ENCODE data around the gene METTL6. TPM values are rescaled to one million over a fixed set of nuclear protein-coding genes. Genes with fewer than 3 reads are reported as not detected.

The METTL6 gene
- total and polyA plus RNA-seq, 10 of the 15 experiments (the other 5 are each of a cell fraction or from before 2014, with no cell fraction given) = 13.8 to 29.6 (median 20.8) TPM

DNA sequence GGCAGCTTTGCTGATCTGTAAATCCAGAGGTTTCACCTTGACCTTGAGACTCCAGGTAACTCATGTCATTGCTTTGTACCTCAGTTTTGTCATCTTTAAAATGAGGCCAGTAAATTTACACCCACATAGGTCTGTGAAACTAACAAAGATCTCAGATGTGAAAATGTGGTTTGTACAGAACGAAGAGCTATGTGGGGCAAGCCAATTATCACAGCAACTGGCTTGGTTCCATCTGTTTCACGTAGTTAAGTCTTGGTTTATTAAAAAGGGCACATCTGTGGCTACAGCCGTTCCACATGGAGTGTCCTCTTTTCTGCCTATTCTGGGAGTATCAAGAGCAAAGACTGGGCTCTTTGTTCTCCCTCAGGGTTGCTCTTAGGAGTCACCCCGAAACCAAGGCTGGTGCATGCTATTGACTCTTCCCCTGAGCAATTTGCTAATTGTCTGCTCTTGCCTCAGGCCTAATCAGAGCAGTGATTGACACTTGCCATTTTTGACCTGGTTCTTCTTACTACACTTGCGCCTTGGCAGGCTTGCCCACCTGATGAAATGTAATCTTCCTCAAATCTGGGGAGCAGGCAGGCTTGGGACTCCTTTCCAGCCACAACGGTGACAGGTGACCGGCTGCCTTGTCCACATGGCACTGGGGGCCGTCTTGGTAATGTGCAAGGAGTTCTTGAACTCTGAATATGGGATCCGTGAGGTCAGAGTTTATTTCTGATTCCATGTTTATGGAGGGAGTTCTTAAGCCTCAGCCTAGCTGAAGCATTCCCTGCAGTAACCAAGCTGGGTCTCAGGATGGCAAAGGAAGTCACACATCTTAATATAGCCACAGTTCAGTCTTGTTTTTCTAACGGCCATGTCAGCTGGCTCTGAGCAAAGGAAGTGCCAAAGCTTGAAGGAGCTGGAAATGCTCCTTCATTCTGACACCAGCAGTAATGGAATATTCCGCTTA lies 40.2 kb upstream of the METTL6 start (continued):
- TF ChIP-seq CHD2 (IDR thresholded peaks at IDR 0.05; ENCODE audit: borderline replicate concordance, low read depth, low read length) = no peak
- peak; percentile 88 for TF ChIP-seq NR2F1 (conservative IDR thresholded peaks at IDR 0.05)
- TF ChIP-seq BMI1 (IDR thresholded peaks at IDR 0.05; ENCODE audit: borderline replicate concordance) = peak; percentile 36; the same call in 1 of the 2 replicates
- peak; percentile 98 for TF ChIP-seq SMARCA5 (IDR thresholded peaks at IDR 0.05)
- TF ChIP-seq, protein P1, sequence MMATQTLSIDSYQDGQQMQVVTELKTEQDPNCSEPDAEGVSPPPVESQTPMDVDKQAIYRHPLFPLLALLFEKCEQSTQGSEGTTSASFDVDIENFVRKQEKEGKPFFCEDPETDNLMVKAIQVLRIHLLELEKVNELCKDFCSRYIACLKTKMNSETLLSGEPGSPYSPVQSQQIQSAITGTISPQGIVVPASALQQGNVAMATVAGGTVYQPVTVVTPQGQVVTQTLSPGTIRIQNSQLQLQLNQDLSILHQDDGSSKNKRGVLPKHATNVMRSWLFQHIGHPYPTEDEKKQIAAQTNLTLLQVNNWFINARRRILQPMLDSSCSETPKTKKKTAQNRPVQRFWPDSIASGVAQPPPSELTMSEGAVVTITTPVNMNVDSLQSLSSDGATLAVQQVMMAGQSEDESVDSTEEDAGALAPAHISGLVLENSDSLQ (IDR thresholded peaks at IDR 0.05) = peak; percentile 96
- TF ChIP-seq, protein P2, sequence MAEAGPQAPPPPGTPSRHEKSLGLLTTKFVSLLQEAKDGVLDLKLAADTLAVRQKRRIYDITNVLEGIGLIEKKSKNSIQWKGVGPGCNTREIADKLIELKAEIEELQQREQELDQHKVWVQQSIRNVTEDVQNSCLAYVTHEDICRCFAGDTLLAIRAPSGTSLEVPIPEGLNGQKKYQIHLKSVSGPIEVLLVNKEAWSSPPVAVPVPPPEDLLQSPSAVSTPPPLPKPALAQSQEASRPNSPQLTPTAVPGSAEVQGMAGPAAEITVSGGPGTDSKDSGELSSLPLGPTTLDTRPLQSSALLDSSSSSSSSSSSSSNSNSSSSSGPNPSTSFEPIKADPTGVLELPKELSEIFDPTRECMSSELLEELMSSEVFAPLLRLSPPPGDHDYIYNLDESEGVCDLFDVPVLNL (IDR thresholded peaks at IDR 0.05; ENCODE audit: low read depth, low read length) = no peak
- TF ChIP-seq, protein P3, sequence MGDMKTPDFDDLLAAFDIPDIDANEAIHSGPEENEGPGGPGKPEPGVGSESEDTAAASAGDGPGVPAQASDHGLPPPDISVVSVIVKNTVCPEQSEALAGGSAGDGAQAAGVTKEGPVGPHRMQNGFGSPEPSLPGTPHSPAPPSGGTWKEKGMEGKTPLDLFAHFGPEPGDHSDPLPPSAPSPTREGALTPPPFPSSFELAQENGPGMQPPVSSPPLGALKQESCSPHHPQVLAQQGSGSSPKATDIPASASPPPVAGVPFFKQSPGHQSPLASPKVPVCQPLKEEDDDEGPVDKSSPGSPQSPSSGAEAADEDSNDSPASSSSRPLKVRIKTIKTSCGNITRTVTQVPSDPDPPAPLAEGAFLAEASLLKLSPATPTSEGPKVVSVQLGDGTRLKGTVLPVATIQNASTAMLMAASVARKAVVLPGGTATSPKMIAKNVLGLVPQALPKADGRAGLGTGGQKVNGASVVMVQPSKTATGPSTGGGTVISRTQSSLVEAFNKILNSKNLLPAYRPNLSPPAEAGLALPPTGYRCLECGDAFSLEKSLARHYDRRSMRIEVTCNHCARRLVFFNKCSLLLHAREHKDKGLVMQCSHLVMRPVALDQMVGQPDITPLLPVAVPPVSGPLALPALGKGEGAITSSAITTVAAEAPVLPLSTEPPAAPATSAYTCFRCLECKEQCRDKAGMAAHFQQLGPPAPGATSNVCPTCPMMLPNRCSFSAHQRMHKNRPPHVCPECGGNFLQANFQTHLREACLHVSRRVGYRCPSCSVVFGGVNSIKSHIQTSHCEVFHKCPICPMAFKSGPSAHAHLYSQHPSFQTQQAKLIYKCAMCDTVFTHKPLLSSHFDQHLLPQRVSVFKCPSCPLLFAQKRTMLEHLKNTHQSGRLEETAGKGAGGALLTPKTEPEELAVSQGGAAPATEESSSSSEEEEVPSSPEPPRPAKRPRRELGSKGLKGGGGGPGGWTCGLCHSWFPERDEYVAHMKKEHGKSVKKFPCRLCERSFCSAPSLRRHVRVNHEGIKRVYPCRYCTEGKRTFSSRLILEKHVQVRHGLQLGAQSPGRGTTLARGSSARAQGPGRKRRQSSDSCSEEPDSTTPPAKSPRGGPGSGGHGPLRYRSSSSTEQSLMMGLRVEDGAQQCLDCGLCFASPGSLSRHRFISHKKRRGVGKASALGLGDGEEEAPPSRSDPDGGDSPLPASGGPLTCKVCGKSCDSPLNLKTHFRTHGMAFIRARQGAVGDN (IDR thresholded peaks at IDR 0.05) = no peak
- TF ChIP-seq BCL11A (IDR thresholded peaks at IDR 0.05; ENCODE audit: low read depth, low read length) = peak; percentile 78; the same call in 1 of the 2 replicates
- TF ChIP-seq IKZF1 (conservative IDR thresholded peaks at IDR 0.05) = peak; percentile 87
- peak; percentile 58 for TF ChIP-seq ATF7 (IDR thresholded peaks at IDR 0.05; ENCODE audit: low read depth)
- TF ChIP-seq, protein P4, sequence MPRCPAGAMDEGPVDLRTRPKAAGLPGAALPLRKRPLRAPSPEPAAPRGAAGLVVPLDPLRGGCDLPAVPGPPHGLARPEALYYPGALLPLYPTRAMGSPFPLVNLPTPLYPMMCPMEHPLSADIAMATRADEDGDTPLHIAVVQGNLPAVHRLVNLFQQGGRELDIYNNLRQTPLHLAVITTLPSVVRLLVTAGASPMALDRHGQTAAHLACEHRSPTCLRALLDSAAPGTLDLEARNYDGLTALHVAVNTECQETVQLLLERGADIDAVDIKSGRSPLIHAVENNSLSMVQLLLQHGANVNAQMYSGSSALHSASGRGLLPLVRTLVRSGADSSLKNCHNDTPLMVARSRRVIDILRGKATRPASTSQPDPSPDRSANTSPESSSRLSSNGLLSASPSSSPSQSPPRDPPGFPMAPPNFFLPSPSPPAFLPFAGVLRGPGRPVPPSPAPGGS (IDR thresholded peaks at IDR 0.05; ENCODE audit: borderline replicate concordance, insufficient read depth, low read depth, low read length, poor library complexity, severe bottlenecking) = no peak
- TF ChIP-seq DPF2 (IDR thresholded peaks at IDR 0.05) = peak; percentile 86
- TF ChIP-seq, protein P5, sequence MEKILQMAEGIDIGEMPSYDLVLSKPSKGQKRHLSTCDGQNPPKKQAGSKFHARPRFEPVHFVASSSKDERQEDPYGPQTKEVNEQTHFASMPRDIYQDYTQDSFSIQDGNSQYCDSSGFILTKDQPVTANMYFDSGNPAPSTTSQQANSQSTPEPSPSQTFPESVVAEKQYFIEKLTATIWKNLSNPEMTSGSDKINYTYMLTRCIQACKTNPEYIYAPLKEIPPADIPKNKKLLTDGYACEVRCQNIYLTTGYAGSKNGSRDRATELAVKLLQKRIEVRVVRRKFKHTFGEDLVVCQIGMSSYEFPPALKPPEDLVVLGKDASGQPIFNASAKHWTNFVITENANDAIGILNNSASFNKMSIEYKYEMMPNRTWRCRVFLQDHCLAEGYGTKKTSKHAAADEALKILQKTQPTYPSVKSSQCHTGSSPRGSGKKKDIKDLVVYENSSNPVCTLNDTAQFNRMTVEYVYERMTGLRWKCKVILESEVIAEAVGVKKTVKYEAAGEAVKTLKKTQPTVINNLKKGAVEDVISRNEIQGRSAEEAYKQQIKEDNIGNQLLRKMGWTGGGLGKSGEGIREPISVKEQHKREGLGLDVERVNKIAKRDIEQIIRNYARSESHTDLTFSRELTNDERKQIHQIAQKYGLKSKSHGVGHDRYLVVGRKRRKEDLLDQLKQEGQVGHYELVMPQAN (conservative IDR thresholded peaks at IDR 0.05) = peak; percentile 64; the same call in 1 of the 2 replicates
- TF ChIP-seq, protein P6, sequence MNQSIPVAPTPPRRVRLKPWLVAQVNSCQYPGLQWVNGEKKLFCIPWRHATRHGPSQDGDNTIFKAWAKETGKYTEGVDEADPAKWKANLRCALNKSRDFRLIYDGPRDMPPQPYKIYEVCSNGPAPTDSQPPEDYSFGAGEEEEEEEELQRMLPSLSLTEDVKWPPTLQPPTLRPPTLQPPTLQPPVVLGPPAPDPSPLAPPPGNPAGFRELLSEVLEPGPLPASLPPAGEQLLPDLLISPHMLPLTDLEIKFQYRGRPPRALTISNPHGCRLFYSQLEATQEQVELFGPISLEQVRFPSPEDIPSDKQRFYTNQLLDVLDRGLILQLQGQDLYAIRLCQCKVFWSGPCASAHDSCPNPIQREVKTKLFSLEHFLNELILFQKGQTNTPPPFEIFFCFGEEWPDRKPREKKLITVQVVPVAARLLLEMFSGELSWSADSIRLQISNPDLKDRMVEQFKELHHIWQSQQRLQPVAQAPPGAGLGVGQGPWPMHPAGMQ (IDR thresholded peaks at IDR 0.05; ENCODE audit: borderline replicate concordance) = no peak
- TF ChIP-seq IKZF2 (IDR thresholded peaks at IDR 0.05) = peak; percentile 94
- peak; percentile 98 for TF ChIP-seq ESRRA (IDR thresholded peaks at IDR 0.05; ENCODE audit: low read length)
- TF ChIP-seq CHD1 (IDR thresholded peaks at IDR 0.05; ENCODE audit: low read depth, low read length) = no peak
- peak; percentile 98 for TF ChIP-seq ZNF217 (IDR thresholded peaks at IDR 0.05)
